GM19397 (cell line): ENCODE data around the gene TRIM27.
A peak's percentile ranks its signal among the peaks of the same experiment; 100 is the strongest.
"Not testable (repeated sequence)": the region's sequence is repeated elsewhere in the genome, so short reads cannot be mapped to it uniquely, and the experiment has no call there.

ENCODE experiments used
- ATAC-seq: cut with Tn5 transposase; IDR thresholded peaks from one replicate; pipeline ENCODE4 v1.9.1; 2021; ENCODE audit warnings: mild to moderate bottlenecking, moderate library complexity; ENCODE audit not compliant: unreplicated experiment

Gene TRIM27

DNA sequence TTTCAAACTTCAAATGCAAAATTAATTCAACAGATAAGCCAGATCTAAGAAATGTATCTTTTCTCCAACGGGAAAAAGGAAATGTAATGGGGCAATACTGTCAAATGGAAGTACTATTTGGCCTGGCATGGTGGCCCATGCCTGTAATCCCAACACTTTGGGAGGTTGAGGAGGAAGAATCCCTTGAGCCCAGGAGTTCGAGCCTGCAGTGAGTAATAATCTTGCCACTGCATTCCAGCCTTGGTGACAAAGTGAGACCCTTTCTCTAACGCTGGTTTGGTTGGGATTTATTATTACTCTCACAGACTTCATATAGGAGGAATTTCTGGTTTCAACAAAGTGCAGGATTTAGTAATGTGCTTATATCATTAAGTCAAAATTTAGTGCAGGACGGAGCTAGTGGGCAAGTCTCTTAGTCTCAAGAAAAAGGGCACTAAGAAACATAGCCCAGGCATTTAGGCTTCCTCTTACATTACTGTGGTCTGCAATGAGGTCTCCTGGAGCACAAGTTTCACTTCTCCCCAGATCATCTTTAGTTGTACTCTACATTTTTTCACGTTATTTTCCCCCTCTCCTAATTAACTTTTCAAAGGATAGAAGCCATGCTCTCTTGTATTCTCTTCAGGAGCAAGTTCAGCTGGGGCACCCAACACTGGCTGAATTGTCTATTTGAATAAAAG lies 23.1 kb downstream of the TRIM27 start:
- ATAC-seq: no peak

- no peak for ATAC-seq
These were observed 25.1 kb downstream of the TRIM27 start for GRCh38 chr6:28898710-28898965.

GRCh38 chr6:28897369-28897745 lies 26.4 kb downstream of the TRIM27 start:
- no peak for ATAC-seq

DNA sequence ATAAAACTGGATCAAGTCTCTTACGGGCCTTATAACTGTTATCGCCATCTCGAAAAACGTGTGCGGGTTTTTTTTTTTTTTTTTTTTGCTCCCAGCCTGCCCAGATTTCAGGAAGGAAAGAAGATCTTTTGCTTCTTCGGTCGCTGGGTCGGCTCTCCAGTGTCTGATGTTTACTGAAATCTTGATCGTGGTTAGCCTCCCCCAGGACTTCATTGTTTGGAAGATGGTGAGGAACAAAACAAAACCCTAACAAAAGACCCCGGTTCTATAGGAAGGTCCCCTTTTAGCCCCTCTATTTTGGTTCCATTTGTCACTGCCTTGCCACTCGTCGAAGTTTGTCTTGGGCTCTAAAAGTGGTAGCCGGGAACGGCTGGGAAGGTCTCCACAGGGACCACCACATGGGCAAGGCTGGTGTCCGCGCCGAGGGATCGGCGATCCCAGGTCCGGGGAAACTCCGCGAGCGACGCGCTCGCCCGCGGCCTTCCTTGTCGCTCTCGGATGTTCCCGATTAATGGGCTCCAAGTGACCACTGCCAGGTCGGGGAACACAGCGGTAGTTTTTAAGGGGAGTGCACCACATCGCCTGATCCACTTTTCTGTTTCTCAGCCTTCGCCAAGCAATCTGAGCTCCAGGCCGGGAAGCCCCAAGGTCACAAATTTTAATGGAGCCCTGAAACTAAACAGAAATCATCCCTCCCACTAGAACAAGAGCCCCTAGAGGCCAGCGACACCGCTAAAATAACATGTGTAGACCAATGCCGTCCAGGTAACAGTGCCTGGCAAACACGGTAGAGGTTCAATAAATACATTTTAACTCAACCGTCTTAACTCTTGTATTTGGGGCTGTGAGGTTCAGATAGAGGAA lies 27.0 kb downstream of the TRIM27 start:
- ATAC-seq: peak; percentile 1

DNA sequence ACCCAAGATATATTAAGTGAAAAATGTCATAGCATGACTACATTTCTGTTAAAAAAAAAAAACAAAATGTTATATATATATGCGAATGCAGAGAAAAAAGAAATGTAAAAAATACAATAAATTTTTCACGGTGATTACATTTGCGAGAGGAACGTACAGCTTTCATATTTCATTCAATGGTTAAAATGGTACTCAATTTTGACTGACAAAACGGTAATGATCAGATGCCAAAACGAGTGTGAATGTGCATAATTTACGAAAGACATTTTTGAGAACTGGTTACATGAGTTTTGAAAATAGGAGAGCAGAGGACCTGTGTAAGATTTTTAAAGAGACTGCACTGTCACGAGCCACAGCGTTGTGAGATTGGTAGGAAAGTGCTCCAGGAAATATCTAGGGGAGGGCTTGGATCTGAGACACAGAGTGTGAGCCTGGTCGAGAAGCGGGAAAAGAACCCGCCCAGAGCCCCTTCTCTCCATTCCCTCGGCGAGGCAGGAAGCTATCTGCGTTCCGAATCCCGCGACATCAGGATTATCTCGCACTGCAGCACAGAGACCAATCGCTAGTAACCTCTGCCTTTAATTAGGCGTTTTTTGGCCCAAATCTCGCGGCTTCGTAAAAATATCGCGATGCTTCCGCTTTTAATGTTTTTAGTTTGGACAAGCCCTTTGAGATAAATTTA lies 28.5 kb downstream of the TRIM27 start:
- peak; percentile 64 for ATAC-seq

- no peak for ATAC-seq
These were observed 30.5 kb downstream of the TRIM27 start for GRCh38 chr6:28893172-28893799.

DNA sequence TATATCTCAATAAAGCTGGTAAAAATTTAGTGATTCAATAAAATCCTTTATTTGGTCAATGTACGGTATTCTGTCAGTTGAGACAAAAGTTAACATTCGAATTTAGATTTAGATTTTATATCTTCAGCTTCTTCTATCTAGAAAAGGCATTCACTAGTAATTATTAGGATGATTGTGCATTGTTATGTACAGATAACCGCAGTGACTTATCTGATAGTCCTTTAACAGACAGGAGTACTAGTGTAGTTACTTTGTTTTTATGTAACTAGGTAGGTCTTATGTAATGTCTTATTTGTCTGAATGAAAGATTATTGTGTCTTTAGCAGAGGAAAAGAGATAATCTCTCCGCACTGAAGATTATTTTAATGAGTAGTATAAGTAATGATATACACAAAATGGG lies 31.3 kb downstream of the TRIM27 start:
- no peak for ATAC-seq

GRCh38 chr6:28887796-28888496 lies 35.8 kb downstream of the TRIM27 start:
- ATAC-seq: no peak

DNA sequence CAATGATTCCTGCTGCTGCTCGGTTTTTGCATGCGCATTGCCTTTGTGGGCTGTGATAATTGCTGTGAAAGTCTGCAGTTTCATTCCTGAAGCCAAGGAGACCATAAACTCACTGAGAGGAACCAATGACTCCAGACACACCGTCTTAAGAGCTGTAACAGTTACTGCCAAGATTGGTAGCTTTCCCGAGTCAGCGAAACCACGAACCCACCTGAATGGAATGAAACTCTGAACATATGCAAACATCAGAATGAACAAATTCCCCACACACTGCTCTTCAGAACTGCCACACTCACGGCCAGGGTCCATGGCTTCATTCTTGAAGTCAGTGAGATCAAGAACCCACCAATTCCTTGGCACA lies 37.7 kb downstream of the TRIM27 start:
- ATAC-seq: no peak

DNA sequence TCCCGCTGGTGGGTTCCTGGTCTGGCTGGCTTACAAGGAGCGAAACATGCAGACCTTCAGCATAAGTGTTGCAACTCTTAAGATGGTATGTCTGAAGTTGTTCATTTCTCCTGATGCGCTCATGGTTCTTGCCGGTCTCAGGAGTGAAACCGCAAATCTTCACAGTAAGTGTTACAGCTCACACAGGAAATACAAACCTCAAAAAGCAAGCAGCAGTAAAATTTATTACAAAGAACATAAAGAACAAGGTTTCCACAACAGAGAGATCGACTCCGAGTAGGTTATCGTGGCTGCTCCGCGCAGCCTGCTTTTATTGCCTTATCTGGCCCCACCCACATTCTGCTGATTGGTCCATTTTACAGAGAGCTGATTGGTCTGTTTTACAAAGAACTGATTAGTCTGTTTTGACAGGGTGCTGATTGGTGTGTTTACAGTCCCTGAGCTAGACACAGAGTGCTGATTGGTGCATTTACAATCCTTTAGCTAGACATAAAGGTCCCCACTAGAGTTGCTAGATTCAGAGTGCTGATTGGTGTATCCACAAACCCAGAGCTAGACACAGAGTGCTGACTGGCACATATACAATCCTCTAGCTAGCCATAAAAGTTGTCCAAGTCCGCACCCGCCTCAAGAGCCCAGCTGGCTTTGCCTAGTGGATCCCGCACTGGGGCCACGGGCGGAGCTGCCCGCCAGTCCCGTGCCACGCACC lies 39.2 kb downstream of the TRIM27 start:
- no peak for ATAC-seq

- no peak for ATAC-seq
These were observed 42.6 kb downstream of the TRIM27 start for GRCh38 chr6:28880894-28881780.

DNA sequence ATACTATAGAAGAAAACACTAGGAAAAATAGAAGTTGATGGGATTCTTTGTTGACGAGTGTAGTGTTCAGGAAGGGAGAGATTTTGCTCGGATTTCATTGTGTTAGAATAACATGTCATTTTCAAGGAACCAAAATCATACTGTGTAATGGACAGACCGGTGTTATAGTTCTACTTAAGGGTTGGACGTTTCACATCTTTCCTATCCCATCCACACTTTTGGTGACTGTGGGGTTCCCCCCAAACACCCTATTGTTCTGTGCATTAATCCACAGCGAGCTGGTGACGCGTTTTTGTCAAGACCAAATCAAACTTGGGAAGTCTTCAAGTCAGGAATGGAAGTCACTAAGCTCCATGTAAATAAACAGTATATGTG lies 43.3 kb downstream of the TRIM27 start:
- no peak for ATAC-seq

- no peak for ATAC-seq
These were observed 47.1 kb downstream of the TRIM27 start for GRCh38 chr6:28876710-28877109.

- ATAC-seq: no peak
These were observed 48.5 kb downstream of the TRIM27 start for GRCh38 chr6:28875191-28875747.

- not testable (repeated sequence) for ATAC-seq
These were observed 51.5 kb downstream of the TRIM27 start for GRCh38 chr6:28872157-28872817.

DNA sequence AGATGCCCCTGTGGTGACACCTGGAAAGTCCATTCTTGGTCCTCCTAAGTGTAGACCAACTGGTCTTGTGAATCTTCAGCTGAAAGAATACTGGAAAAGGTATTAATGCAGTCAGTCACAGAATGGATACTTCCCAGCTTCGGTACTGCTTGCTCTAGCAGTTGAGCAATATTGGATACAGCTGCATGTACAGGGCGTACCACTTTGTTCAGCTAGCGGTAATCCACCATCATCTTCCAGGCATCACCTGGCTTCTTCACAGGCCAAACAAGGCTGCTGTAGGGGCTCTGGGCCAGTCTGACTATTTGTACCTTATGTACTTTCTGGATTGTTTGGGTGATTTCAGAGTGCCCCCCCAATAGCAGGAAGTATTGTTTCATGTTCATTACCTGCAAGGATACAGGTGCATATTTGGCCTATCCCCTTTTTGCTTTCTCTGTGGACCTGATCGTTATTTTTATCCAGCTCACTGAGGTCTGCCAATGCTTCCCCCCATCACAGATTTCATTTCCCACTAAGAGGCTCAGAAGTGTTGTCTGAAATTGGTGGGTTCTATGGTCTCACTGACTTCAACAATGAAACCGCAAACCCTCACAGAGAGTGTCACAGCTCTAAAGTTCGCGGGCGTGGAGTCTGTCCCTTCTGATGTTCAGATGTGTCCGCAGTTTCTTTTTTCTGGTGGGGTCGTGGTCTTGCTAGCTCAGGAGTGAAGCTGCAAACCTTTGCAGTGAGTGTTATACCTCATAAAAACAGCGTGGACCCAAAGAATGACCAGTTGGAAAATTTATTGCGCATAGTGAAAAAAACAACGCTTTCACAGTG lies 52.2 kb downstream of the TRIM27 start:
- no peak for ATAC-seq

DNA sequence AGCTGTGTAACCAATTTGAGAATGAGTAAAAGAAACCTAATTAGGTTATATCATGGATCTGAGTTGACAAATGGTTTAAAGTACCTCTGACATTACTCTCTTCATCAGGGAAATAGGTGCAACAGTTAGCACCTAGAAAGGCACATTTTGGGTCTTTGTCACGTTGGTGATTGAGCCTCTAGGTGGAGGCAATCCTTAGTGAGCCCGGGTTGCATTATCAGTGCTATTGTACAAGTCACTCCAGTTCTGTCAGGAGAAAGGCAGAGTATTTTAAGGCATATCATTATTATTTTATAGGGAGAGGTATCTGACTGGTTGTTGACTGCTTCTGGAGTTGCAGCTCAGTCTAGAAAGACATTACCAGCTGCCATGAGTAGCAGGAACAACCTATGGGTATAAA lies 54.9 kb downstream of the TRIM27 start:
- no peak for ATAC-seq

DNA sequence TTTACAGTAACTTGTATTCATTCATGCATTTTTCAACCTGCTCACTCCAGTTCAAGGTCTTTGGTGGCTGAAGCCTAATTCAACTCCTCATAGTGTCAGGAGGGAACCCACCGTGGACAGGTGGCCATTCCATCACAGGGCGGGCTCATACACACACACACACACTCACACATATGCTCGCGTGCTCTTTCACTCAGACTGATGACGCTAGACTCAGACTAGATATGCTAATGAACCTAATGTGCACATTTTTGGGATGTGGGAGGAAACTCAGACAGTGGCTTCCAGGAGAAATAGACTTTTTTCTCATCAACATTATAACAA lies 56.7 kb downstream of the TRIM27 start:
- no peak for ATAC-seq
